Neural cell (in vitro differentiated cells): Measurements from ENCODE around the gene LATS2. TPM values are rescaled to one million over a fixed set of nuclear protein-coding genes. Genes with fewer than 3 reads are reported as not detected.

Experiments
- polyA plus RNA-seq: library from polyadenylated mRNA; depleted of rRNA; stranded (reverse); fragments of >200 nt; gene quantifications from 2 replicates; pipeline ENCODE4 v1.2.3, GENCODE V29; 2014
- small RNA-seq, 3 experiments: library from RNA; depleted of rRNA; stranded (forward); fragments of <200 nt; gene quantifications; one replicate each; pipeline ENCODE3, GENCODE V24; 2012

The LATS2 gene
- polyA plus RNA-seq, 1 donor from 2014 or later, result 2.6 TPM

Small RNA genes within 50 kb of the gene (small RNA-seq; reads per million reads assigned to genes)
- gene PPIAP27 (0 reads per million in 3 experiments), gene RNU4-9P (0 to 0.08 (median 0) reads per million in 3 experiments)

Other genes starting within 250 kb of the LATS2 start
- gene XPO4, start 158.8 kb downstream of the LATS2 start, polyA plus RNA-seq, result 12.8 and 13.0 TPM in 2 replicates
- 77.9 and 91.9 TPM in 2 replicates for gene SAP18, start 78.5 kb upstream of the LATS2 start, polyA plus RNA-seq
- gene SKA3, start 115.0 kb upstream of the LATS2 start, polyA plus RNA-seq, result 1.1 and 1.3 TPM in 2 replicates
- gene MRPL57, start 115.1 kb upstream of the LATS2 start, polyA plus RNA-seq, result 32.6 and 38.7 TPM in 2 replicates